Fibroblast of mammary gland (primary cell): ENCODE measurements around the gene MOXD1.

ENCODE experiments used
- DNase-seq: peaks from one replicate; pipeline ENCODE4 v3.0.0-alpha.2; 2010; ENCODE audit warnings: low read depth
- H3K4me3 ChIP-seq: 2 replicates; pipeline ENCODE4 v1.5.1; 2011; ENCODE audit warnings: low read depth, mild to moderate bottlenecking, low read length, moderate library complexity; ENCODE audit not compliant: control insufficient read depth
- CTCF ChIP-seq: conservative IDR thresholded peaks from 2 replicates; pipeline ENCODE4 v1.5.1; 2011; ENCODE audit warnings: low read depth, low read length, inconsistent platforms; ENCODE audit not compliant: control insufficient read depth, insufficient read depth

Gene MOXD1

GRCh38 chr6:132401618-132402285 lies 477 bp upstream of the MOXD1 start:
- TF ChIP-seq CTCF: no peak
- peak; percentile 2 for DNase-seq
- peak overlapping the region; percentile 63 for H3K4me3 ChIP-seq

GRCh38 chr6:132400555-132400882 lies 756 bp downstream of the MOXD1 start:
- peak overlapping the region; percentile 63 for H3K4me3 ChIP-seq
- no peak for DNase-seq
- TF ChIP-seq CTCF: no peak

GRCh38 chr6:132399376-132400074 lies 1.8 kb downstream of the MOXD1 start:
- no peak overlapping the region for H3K4me3 ChIP-seq
- peak; percentile 50 for DNase-seq

GRCh38 chr6:132395015-132395597 lies 6.2 kb downstream of the MOXD1 start:
- TF ChIP-seq CTCF: no peak
- DNase-seq: no peak
- H3K4me3 ChIP-seq: no peak overlapping the region

More at GRCh38 chr6:132399376-132400074, 1.8 kb downstream of the MOXD1 start:
- TF ChIP-seq CTCF: no peak

- no peak overlapping the region for H3K4me3 ChIP-seq
- TF ChIP-seq CTCF: peak; percentile 18
- no peak for DNase-seq
Observed at GRCh38 chr6:132392792-132393191, 8.5 kb downstream of the MOXD1 start.

GRCh38 chr6:132392270-132392646 lies 9.0 kb downstream of the MOXD1 start:
- no peak overlapping the region for H3K4me3 ChIP-seq

More at GRCh38 chr6:132392270-132392646, 9.0 kb downstream of the MOXD1 start:
- no peak for TF ChIP-seq CTCF
- DNase-seq: no peak
